Type B pancreatic cell (in vitro differentiated cells): ENCODE measurements around the gene NECTIN2. TPM values are rescaled to one million over a fixed set of nuclear protein-coding genes. Genes with fewer than 3 reads are reported as not detected.
A peak's percentile ranks its signal among the peaks of the same experiment; 100 is the strongest.

Experiments used
- DNase-seq: peaks from one replicate; pipeline ENCODE4 v3.0.0; 2021; ENCODE audit warnings: mixed read lengths; ENCODE audit not compliant: unreplicated experiment; ENCODE audit errors: extremely low spot score
- H3K27ac Mint-ChIP-seq: 2 replicates; pipeline ENCODE4 v1.8.0; 2021; ENCODE audit warnings: mild to moderate bottlenecking, mixed read lengths
- H3K27me3 Mint-ChIP-seq: 2 replicates; pipeline ENCODE4 v1.8.0; 2021; ENCODE audit warnings: mixed read lengths
- H3K36me3 Mint-ChIP-seq: 2 replicates; pipeline ENCODE4 v1.8.0; 2021; ENCODE audit warnings: mixed read lengths
- H3K4me1 Mint-ChIP-seq: one replicate; pipeline ENCODE4 v1.8.0; 2021; ENCODE audit warnings: mixed read lengths; ENCODE audit not compliant: unreplicated experiment
- H3K4me3 Mint-ChIP-seq: 2 replicates; pipeline ENCODE4 v1.8.0; 2021; ENCODE audit warnings: mild to moderate bottlenecking, mixed read lengths
- H3K9me3 Mint-ChIP-seq: 2 replicates; pipeline ENCODE4 v1.8.0; 2021; ENCODE audit warnings: mixed read lengths
- total RNA-seq: library from RNA; stranded (reverse); gene quantifications from 2 replicates; pipeline ENCODE4 v1.2.1, GENCODE V29; 2021; ENCODE audit warnings: low replicate concordance
- TF ChIP-seq, protein P1 (sequence below): fragments of 200-600 bp; sonication (generic); conservative IDR thresholded peaks from 2 replicates; pipeline ENCODE4 v1.5.0; 2021; ENCODE audit warnings: antibody characterized with exemption, mild to moderate bottlenecking

The NECTIN2 gene
- total RNA-seq, 1 donor from 2014 or later: 123 TPM

DNA sequence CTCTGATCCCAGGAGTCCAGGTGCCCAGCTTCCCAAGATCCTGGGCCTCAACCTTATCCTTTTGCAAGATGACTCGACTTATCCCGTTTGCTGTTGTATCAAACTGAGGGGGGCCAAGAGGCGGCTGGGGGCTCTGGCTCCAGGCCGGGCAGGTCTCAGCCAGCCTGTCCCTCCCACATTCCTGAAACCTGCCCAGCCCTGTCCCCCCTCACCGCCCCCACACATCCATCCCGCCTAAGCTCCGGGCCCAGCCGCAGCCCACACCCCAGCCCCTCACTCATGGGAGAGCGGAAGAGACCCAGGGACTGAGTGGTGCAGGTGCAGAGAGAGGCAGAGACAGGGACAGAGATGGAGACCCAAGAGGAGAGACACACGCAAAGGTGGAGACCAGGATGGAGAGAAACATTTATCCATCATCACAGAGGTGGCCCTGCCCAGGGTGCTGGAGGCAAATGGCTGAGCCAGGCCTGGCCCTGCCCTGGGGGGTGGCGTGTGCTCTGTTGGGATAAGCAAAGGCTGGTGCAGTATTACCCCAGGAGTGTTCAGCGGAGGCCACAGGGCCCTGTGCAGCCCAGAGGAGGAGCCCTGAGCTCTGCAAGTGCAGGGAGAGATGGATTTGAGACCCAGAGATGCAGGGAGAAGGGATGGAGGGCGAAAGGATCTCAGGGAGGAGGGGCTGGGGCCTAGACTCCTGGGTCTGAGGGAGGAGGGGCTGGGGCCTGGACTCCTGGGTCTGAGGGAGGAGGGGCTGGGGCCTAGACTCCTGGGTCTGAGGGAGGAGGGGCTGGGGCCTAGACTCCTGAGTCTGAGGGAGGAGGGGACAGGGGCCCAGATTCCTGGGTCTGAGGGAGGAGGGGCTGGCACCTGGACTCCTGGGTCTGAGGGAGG lies 35.6 kb upstream of the NECTIN2 start:
- H3K27me3 Mint-ChIP-seq: peaks cover 3% of the 10 kb centered on the region

DNA sequence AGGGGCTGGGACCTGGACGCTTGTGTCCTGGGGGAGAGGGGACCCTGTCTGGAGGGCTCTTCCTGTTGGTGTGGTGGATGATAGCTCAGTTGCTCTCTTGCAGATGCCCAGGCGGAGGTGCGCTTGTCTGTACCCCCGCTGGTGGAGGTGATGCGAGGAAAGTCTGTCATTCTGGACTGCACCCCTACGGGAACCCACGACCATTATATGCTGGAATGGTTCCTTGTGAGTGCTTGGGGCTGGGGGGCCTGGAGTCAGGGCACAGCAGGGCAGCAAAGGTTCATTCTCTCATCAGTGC lies 35.0 kb upstream of the NECTIN2 start:
- TF ChIP-seq, protein P1, sequence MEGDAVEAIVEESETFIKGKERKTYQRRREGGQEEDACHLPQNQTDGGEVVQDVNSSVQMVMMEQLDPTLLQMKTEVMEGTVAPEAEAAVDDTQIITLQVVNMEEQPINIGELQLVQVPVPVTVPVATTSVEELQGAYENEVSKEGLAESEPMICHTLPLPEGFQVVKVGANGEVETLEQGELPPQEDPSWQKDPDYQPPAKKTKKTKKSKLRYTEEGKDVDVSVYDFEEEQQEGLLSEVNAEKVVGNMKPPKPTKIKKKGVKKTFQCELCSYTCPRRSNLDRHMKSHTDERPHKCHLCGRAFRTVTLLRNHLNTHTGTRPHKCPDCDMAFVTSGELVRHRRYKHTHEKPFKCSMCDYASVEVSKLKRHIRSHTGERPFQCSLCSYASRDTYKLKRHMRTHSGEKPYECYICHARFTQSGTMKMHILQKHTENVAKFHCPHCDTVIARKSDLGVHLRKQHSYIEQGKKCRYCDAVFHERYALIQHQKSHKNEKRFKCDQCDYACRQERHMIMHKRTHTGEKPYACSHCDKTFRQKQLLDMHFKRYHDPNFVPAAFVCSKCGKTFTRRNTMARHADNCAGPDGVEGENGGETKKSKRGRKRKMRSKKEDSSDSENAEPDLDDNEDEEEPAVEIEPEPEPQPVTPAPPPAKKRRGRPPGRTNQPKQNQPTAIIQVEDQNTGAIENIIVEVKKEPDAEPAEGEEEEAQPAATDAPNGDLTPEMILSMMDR: no peak
- DNase-seq: no peak

More for the DNA sequence above, 35.6 kb upstream of the NECTIN2 start:
- TF ChIP-seq, protein P1: no peak
- Mint-ChIP-seq H3K36me3 (peaks cover 14% of the 10 kb centered on the region), H3K4me3 (peak overlapping the region; percentile 84), H3K9me3 (no peaks in the 10 kb centered on the region), H3K27ac (no peak overlapping the region), H3K4me1 (peaks cover 24% of the 10 kb centered on the region)
- no peak for DNase-seq

DNA sequence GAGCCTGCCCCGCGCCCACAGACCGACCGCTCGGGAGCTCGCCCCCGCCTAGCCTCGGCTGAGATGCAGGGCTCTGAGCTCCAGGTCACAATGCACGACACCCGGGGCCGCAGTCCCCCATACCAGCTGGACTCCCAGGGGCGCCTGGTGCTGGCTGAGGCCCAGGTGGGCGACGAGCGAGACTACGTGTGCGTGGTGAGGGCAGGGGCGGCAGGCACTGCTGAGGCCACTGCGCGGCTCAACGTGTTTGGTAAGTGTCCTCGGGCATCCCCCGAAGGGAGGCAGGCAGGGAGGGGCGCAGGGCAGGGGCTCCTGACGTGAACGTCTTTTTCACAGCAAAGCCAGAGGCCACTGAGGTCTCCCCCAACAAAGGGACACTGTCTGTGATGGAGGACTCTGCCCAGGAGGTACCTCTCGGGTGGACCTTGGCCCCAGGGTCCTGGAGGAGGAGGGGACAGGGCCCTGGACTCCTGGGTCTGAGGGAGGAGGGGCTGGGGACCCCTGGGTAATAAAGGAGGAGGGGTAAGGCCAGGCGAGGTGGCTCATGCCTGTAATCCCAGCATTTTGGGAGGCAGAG lies 33.9 kb upstream of the NECTIN2 start:
- Mint-ChIP-seq H3K4me3 (no peak overlapping the region), H3K9me3 (no peaks in the 10 kb centered on the region), H3K27ac (no peak overlapping the region), H3K27me3 (no peaks in the 10 kb centered on the region), H3K36me3 (peaks cover 14% of the 10 kb centered on the region), H3K4me1 (peaks cover 14% of the 10 kb centered on the region)
- DNase-seq: no peak
- TF ChIP-seq, protein P1: no peak

More for the DNA sequence above, 35.0 kb upstream of the NECTIN2 start:
- Mint-ChIP-seq H3K36me3 (peaks cover 14% of the 10 kb centered on the region), H3K9me3 (no peaks in the 10 kb centered on the region), H3K4me3 (peak overlapping the region; percentile 47), H3K27me3 (peaks cover 3% of the 10 kb centered on the region), H3K4me1 (peaks cover 24% of the 10 kb centered on the region), H3K27ac (no peak overlapping the region)

DNA sequence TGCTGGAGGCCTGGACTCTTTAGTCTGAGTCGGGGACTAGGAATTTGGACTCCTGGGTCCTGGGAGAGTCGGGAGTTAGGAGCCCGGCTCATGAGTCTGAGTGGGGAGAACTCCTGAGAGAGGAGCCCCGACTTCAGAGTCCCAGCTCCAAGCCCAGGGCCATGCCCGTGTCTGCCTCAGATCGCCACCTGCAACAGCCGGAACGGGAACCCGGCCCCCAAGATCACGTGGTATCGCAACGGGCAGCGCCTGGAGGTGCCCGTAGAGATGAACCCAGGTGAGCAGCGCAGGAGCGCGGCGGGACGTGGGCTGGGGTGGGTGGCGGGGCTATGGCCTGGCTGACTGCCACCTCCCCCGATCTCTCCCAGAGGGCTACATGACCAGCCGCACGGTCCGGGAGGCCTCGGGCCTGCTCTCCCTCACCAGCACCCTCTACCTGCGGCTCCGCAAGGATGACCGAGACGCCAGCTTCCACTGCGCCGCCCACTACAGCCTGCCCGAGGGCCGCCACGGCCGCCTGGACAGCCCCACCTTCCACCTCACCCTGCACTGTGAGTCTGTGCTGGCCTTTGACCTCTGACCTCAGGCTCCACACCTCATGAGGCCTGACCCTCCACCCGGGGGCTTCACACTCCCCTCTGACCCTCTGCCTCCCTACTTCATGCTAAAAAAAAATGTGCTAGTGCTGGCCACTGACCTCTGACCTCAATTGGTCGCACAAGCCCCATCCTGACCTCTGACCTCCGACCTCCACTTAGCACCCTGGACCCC lies 32.8 kb upstream of the NECTIN2 start:
- Mint-ChIP-seq H3K27ac (peak overlapping the region; percentile 27), H3K4me1 (peaks cover 6% of the 10 kb centered on the region), H3K9me3 (no peaks in the 10 kb centered on the region), H3K4me3 (no peak overlapping the region), H3K36me3 (peaks cover 14% of the 10 kb centered on the region), H3K27me3 (no peaks in the 10 kb centered on the region)
- DNase-seq: no peak
- TF ChIP-seq, protein P1: no peak

DNA sequence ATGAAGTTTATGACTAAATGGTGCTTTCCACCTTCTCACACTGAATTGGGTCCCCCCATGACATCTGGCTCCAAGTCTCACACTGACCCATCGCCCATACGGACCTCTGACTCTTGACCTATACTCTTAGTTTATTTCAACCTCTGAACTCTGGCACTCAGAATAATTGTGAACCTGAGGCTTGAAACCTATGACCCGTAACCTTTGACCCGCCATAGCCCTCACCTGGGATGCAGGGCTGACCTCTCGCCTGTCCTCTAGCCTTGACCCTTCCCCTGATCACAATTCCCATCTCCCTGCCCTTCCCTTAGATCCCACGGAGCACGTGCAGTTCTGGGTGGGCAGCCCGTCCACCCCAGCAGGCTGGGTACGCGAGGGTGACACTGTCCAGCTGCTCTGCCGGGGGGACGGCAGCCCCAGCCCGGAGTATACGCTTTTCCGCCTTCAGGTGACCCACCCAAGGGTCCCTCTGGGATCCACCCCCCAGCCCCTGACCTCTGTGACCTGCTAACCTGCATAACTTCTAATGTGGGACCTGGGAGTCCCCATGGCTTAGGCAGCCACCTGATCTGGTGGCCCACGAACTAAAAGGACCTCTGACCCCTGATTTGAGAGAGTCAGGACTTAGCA lies 32.1 kb upstream of the NECTIN2 start:
- Mint-ChIP-seq H3K27ac (peak overlapping the region; percentile 27), H3K9me3 (no peaks in the 10 kb centered on the region), H3K36me3 (peaks cover 14% of the 10 kb centered on the region), H3K4me3 (no peak overlapping the region), H3K4me1 (peaks cover 4% of the 10 kb centered on the region), H3K27me3 (no peaks in the 10 kb centered on the region)
- DNase-seq: no peak
- TF ChIP-seq, protein P1: no peak
